Measurements from ENCODE around the gene GCNA.

Gene GCNA

DNA sequence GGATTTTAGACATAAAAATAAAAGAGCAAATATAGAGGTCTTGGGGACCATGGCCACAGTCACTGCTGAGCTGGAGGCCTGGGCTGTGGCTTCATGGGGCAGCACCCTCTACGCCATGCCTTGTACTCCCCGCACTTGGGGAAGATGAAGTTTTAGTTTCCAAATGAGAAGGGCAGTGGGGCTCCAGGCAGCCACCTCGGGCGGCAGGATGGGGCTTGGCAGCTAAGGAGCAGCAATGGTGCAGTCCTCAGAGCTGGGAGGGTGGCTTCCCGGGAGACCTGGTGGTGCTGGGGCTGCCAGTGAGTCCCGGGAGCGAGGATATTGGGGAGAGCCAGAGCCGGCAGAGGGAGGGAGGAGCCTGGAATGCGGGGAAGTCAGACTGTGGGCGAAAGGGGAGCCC, 37.7 kb downstream of the GCNA start:
- no peak for DNase-seq (ENCODE audit: low spot score)

DNA sequence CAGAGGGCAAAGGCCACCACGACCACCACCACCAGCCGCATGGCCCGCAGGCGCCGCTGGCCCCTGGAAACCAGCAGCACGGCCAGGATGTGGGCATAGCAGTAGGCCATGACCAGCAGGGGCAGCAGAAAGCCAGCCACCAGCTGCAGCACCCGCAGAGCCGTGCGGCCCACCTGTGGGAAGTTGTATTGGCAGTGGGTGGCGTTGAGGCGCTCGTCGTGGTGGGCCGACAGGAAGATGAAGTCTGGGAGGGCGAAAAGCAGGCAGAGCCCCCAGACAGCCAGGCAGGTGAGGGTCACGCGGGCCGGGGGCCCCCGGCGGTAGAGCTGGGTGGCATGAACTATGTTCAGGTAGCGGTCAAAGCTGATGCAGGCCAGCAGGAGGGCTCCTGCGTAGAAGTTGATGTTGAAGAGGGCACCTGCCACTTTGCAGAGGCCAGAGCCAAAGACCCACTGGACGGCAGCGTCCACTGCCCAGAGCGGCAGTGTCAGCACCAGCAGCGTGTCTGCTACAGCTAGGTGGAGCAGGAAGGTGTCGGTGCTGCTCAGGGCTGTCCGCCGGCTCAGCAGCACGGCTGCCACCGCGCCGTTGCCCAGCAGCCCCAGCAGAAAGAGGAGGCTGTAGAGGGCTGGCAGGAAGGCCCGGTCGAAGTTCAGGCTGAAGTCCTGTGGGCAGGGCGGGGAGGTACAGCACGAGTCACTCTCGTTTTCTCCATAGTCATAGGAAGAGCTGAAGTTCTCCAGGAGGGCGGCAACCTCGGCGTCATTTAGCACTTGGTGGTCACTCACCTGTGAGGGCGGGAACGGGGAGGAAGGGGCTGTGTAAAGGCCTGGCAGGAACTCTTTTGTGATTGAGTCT, 38.7 kb downstream of the GCNA start:
- no peak for DNase-seq (ENCODE audit: low spot score)

DNA sequence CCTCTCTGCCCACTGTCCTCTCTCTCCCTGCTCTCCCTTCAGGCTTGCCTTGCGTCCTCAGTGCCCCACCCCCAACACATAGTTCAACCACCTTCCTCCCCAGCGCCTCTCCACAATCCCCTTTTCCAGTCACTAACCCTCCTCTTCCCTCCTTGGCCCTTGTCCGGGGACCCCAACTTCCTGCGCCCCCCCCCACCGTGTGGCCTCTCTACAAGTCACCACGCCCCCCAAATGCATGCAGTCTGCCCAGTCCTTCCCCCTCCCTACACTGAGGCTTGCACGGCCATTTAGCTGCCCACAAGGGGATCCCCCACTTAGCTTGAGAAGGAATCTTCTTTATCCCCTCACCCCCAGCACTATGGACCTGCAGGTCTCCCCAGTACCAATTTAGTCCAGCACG, 39.5 kb downstream of the GCNA start:
- no peak for DNase-seq (ENCODE audit: low spot score)

- no peak for DNase-seq (ENCODE audit: low spot score)
These were observed 40.1 kb downstream of the GCNA start, which contains the start of gene CXCR3 for GRCh38 chrX:71618303-71618721. TSS of gene CXCR3 (minus strand) at chrX:71618511. CDS start at chrX:71618449, 62 bp downstream.

- DNase-seq (ENCODE audit: low spot score), result no peak
These were observed 40.5 kb downstream of the GCNA start for GRCh38 chrX:71618787-71619186.

DNA sequence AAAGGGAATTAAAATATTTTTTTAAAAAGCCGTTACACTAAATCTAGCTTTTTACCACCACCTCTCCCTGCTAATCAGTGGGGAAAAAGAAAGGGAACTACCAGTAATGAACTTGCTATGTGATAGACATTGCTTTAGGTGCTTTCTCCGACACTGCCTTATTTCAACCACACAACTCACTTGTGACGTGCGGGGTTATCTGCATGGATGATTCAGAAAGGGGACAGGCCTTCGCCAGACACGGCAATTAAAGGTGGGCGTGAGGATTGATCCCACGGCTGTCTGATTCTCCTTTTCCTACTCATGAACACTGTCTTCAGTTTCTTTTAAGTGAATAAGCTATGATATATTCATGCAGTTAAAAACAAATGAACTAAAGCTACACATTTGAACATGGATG, 41.0 kb downstream of the GCNA start:
- DNase-seq (ENCODE audit: low spot score), result no peak

DNA sequence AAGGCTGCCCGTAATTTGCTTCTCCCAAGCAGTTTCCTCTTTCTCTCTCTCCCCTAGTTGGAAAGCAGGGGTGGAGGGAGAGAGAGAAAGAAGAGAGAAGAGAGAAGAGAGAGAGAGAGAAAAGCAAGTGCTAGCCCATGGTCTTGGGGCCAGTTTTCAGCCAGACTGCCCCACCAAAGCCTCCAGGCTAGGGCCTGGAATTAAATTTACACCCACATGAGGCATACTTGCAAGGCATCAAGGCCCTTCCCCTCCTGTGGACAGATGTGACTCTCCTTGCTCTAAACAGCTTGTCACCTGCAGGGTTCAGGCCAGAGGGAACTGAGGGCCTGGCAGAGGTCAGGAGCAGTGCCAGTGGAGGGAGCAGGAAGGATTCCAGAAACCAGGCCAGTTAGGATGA, 41.7 kb downstream of the GCNA start:
- DNase-seq (ENCODE audit: low spot score), result no peak

GRCh38 chrX:71621603-71622002, 43.4 kb downstream of the GCNA start:
- DNase-seq (ENCODE audit: low spot score), result no peak

DNA sequence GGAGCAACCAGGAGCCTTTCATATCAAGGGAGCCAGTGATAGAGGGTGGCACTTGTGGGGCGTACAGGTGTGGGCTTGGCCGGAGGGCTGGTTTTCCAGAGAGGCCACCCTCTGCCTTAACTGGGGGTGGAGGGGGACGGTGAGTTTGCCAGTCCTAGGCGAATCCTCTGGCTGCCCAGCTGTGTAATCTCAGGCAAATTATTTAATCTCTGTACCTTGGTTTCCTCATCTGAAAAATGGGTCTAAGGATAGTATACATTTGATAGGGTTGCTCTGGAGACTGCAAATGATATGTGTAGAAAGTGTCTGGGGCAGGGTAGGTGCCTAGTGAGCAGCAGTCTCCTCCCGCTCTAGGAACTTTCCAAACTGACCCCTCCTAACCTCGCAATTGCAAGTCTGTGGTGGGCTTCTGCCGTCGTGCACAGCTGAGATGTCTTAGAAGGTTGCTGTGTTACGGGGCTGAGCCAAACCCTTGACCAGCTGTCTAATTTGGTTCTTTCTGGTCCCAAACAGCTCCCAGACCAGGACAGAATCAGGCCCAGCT, 43.9 kb downstream of the GCNA start:
- DNase-seq (ENCODE audit: low spot score), result no peak

DNA sequence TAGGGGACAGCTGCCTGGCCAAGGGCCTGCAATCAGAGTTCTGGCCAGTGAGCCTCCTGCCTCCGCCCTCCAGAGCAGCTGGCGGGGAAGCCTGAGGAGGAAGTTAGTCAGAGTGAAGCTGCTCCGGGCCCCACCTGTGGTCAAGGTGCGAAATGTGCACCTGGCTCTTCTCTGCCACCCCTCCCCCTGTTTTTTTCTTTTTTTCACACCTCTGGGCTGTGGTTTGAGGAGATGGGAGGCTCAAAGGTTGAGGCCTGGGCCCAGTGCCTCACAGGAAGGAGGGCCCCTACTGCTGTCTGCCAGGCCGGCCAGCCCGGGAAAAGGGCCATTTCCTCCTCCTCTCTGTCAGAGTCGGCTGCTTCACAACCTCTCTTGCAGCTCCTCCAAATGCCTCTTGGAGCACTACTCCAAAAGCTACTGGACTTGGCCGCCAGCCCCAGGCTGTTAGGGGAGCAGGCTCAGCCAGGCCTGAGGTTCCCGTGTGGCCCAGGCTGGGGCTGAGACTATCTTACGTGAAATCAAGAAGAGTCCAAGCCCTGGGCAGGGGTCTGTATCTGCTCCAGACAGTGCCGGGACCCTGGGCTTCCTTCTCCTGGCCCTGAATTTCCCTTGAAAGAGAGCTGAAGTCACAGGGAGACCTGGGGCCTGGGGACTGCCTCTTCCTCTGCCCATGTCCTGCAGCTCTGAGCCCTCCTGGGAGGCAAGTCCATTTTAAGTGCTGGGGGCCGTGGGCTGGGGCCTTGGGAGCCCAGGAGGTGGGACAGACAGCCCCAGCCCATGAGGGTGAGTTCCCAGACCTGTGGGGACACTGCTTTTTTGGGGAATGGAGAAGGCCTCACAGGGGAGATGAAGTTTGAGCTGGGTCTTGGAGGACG, 44.6 kb downstream of the GCNA start:
- DNase-seq (ENCODE audit: low spot score), result peak; percentile 53

DNA sequence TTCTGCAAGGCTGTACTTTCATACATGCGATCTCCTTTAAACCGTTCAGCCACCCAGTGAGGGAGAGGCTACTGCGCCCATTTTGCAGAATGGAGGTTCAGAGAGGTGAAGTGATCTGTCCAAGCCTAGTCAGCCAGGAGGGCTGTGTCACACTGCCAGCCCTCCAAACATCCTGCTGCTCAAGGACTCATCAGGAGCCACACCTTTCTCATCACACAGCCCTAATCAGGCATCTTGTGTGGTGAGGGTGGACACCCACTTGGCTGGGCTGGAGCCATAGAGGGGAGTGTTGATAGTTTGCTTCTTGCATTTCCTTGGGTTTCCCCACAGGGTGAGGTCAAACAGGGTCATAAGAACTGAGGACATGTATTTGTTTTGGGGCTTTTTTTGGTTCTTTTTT, 45.5 kb downstream of the GCNA start:
- DNase-seq (ENCODE audit: low spot score), result no peak

GRCh38 chrX:71625471-71625870, 47.2 kb downstream of the GCNA start:
- no peak for DNase-seq (ENCODE audit: low spot score)

DNA sequence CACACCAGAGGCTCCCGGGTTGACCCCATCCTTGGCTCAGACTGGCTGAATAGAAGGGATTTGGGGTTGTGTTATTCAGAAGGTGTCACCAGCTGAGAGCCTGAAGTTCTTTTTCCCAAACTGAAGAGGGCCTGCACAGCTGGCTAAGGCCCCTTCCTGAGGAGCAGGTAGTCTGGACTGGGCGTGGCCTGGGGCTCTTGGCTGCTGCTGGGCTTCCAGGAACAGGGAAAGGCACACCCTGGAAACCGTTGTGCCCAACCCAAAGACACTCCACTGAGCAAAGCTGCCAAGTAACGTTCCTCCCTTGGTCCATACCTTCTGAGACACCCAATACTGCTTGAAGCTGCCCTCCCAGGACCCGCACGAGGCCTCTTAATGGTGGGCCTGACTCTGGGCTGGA, 48.3 kb downstream of the GCNA start:
- no peak for DNase-seq (ENCODE audit: low spot score)

DNA sequence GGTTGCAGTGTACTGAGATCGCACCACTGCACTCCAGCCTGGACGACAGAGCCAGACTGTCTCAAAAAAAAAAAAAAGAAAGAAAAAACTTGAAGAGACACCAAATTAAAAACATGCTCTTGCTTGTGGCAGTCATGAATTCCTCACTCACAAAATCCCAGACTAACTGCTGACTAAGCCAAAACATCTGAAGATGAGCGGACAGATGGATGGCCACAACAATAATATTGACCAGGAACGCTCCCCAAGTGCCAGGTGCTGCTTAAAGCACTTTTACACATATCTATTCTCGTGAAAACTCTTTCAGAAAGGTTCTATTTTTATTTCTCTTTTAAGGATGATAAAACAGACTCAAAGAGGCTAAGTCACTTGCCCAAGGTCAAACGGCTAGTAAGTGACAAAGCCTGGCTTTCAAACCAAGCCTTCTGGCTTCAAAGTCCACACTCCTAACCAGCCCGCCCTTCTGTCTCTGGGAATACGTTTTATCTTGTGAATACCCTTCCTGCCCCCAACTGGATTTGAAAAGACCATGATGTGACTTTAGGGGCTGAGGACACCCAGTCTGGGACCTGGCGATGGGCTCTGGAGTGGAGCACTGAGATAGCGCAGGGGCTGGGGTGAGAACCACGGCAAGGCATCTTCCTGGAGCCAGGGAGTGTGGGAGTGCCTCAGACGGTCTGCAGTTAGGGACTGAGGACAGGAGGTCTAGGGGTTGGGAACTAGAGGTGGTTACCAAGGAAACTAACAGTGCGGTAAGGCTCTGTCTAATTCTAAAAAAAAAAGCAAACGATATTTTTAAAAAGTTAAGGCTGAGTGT, 49.6 kb downstream of the GCNA start:
- DNase-seq (ENCODE audit: low spot score), result no peak

- DNase-seq (ENCODE audit: low spot score), result no peak
These were observed 51.2 kb downstream of the GCNA start for GRCh38 chrX:71629467-71629866.

- no peak for DNase-seq (ENCODE audit: low spot score)
These were observed 54.9 kb downstream of the GCNA start for GRCh38 chrX:71632923-71633657.

GRCh38 chrX:71634366-71634765, 56.1 kb downstream of the GCNA start:
- no peak for DNase-seq (ENCODE audit: low spot score)

DNA sequence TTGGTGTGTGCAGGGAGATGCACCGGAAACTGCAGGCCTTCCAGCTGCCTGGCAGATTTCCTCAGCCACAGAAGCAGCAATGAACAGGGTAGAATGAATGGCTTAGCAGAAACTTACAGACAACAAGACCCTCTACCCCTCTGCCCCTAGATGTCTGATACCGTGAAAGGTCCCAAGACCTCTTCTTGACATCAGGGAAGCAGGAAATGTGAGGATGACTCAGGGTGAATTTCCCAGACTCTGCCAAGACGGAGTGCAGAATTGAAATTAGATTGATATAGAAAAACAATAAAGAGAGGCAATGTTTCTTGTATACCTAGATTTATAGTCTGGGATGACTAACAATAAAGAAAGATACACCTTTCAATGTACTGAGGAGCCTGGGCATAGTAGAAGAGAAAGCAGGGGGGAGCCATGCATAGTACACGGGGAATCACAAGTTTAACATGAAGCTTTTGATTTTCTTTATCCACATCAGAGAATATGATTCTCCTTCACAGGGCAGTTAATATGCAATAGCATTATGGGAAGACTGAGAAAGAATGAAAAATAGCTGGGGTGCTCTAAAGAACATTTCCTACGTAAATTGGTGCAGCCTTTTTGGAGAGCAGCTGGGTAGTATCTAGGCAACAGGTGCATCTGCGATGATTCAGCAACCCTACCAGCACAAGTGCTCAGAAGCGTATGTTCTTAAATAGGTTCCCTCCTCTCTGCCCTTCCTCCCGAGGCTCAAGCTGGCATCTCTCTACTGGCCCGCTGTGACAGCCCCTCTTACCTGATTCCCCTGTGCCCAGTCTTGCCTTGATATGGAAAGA, 58.4 kb downstream of the GCNA start:
- DNase-seq (ENCODE audit: low spot score), result no peak

GRCh38 chrX:71637253-71637618, 59.0 kb downstream of the GCNA start:
- no peak for DNase-seq (ENCODE audit: low spot score)

GRCh38 chrX:71637848-71638247, 59.6 kb downstream of the GCNA start:
- no peak for DNase-seq (ENCODE audit: low spot score)

Measured in ecto neural progenitor cell (in vitro differentiated cells).